HEK293T (cell line): ENCODE measurements around the gene GPR17.

Experiments used
- L3MBTL2 ChIP-seq: fragments of 450-650 bp; conservative IDR thresholded peaks from 2 replicates; pipeline ENCODE4 v1.6.1; 2016; ENCODE audit warnings: mild to moderate bottlenecking
- NFRKB ChIP-seq: fragments of 450-650 bp; IDR thresholded peaks from 2 replicates; pipeline ENCODE4 v1.6.1; 2016; ENCODE audit warnings: mild to moderate bottlenecking, moderate library complexity
- ZNF384 ChIP-seq: fragments of 450-650 bp; IDR thresholded peaks from 2 replicates; pipeline ENCODE4 v1.6.1; 2016
- TF ChIP-seq, protein P1 (sequence below): fragments of 450-650 bp; IDR thresholded peaks from 2 replicates; pipeline ENCODE4 v1.6.1; 2016

DNA sequence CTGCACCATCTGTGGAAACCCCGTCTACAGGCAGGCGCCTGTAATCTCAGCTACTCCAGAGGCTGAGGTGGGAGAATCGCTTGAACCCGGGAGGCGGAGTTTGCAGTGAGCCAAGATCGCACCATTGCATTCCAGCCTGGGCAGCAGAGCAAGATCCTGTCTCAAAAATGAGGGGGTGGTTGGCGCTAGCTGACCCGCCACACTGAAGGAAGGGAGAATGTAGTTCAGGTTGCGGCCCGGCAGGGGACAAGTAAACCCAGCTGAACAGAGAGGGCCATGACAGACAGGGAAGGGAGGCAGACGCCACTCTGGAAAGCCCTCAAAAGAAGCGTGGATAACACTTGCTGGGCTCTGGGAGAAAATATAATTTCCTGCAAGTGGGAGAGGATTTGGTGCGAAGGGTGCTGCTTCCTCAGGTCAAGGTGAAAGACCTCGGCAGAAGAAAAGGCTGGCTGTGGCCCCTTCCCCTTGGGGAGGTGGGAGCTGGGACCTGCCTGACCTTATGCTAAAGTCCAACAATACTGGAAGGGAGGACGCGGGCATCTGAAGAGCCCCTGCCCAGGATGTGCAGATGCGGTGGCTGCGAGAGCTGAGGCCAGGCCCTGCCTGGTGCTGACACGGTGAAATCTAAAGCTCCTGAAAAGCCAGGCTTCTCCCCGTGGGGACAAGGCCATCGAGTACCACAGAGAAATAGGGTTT is 51.7 kb downstream of the GPR17 start:
- no peak for TF ChIP-seq NFRKB
- no peak for TF ChIP-seq ZNF384
- TF ChIP-seq, protein P1, sequence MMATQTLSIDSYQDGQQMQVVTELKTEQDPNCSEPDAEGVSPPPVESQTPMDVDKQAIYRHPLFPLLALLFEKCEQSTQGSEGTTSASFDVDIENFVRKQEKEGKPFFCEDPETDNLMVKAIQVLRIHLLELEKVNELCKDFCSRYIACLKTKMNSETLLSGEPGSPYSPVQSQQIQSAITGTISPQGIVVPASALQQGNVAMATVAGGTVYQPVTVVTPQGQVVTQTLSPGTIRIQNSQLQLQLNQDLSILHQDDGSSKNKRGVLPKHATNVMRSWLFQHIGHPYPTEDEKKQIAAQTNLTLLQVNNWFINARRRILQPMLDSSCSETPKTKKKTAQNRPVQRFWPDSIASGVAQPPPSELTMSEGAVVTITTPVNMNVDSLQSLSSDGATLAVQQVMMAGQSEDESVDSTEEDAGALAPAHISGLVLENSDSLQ: no peak
- TF ChIP-seq L3MBTL2: no peak
